GM18873 (cell line): Measurements from ENCODE around the gene SELENOK.

ENCODE experiments used
- ATAC-seq: cut with Tn5 transposase; IDR thresholded peaks from one replicate; pipeline ENCODE4 v1.9.1; 2021; ENCODE audit warnings: mild to moderate bottlenecking, moderate library complexity, moderate number of reproducible peaks; ENCODE audit not compliant: unreplicated experiment, low FRiP score

The SELENOK gene

GRCh38 chr3:53844262-53845102 is 47.2 kb downstream of the SELENOK start:
- ATAC-seq: no peak

GRCh38 chr3:53843195-53844177 is 48.2 kb downstream of the SELENOK start:
- no peak for ATAC-seq

GRCh38 chr3:53842436-53843194 is 49.0 kb downstream of the SELENOK start:
- ATAC-seq: no peak

- ATAC-seq: no peak
Measured at GRCh38 chr3:53841296-53841695, 50.4 kb downstream of the SELENOK start.

- no peak for ATAC-seq
Measured at GRCh38 chr3:53837331-53837730, 54.3 kb downstream of the SELENOK start.

GRCh38 chr3:53836084-53836872 is 55.4 kb downstream of the SELENOK start:
- no peak for ATAC-seq

- no peak for ATAC-seq
Measured at GRCh38 chr3:53835257-53835656, 56.4 kb downstream of the SELENOK start.

GRCh38 chr3:53834429-53835095 is 57.1 kb downstream of the SELENOK start:
- ATAC-seq: no peak
